GM12878 (cell line): ENCODE results near the gene LTA. TPM values are rescaled to one million over a fixed set of nuclear protein-coding genes. Genes with fewer than 3 reads are reported as not detected.
A peak's percentile ranks its signal among the peaks of the same experiment; 100 is the strongest.

Experiments used
- BACH1 ChIP-seq: fragments of 450-650 bp; IDR thresholded peaks from 2 replicates; pipeline ENCODE4 v1.6.1; 2017; ENCODE audit warnings: mild to moderate bottlenecking, borderline replicate concordance
- BCL3 ChIP-seq: IDR thresholded peaks from 2 replicates; pipeline ENCODE4 v1.6.1; 2011; ENCODE audit warnings: borderline replicate concordance, low read depth, mild to moderate bottlenecking, moderate library complexity, low read length; ENCODE audit not compliant: insufficient read depth, poor library complexity, severe bottlenecking
- BHLHE40 ChIP-seq, 2 experiments: fragments of 450-650 bp in 1 of 2; IDR thresholded peaks; 2 replicates each; pipeline ENCODE4 v1.6.1; 2011 to 2017; ENCODE audit warnings: low read depth in 2 of 2, borderline replicate concordance in 1 of 2, improper control_type of control experiment in 1 of 2, low read length in 1 of 2, mild to moderate bottlenecking in 1 of 2
- CBX5 ChIP-seq: sonication (generic); IDR thresholded peaks from 2 replicates; pipeline ENCODE4 v1.6.1; 2016; ENCODE audit warnings: low read depth, moderate library complexity, mild to moderate bottlenecking, inconsistent platforms
- DPF2 ChIP-seq: fragments of 450-650 bp; IDR thresholded peaks from 2 replicates; pipeline ENCODE4 v1.6.1; 2017; ENCODE audit warnings: mild to moderate bottlenecking
- E4F1 ChIP-seq: fragments of 450-650 bp; IDR thresholded peaks from 2 replicates; pipeline ENCODE4 v1.6.1; 2018; ENCODE audit warnings: borderline replicate concordance, mild to moderate bottlenecking; ENCODE audit not compliant: partially characterized antibody
- EP300 ChIP-seq, 2 experiments: fragments of 150-350 bp in 1 of 2; IDR thresholded peaks; 2 replicates each; pipeline ENCODE4 v1.6.1; 2011 to 2012; ENCODE audit warnings: low read depth in 2 of 2, low read length in 2 of 2, borderline replicate concordance in 1 of 2, improper control_type of control experiment in 1 of 2, inconsistent platforms in 1 of 2; ENCODE audit not compliant: control insufficient read depth in 1 of 2
- GATAD2B ChIP-seq: fragments of 450-650 bp; conservative IDR thresholded peaks from 2 replicates; pipeline ENCODE4 v1.6.1; 2017; ENCODE audit warnings: low read depth, mild to moderate bottlenecking, moderate library complexity
- HCFC1 ChIP-seq: fragments of 150-350 bp; IDR thresholded peaks from 2 replicates; pipeline ENCODE4 v1.6.1; 2014; ENCODE audit warnings: low read length
- IKZF1 ChIP-seq: fragments of 450-650 bp; conservative IDR thresholded peaks from 2 replicates; pipeline ENCODE4 v1.6.1; 2017; ENCODE audit warnings: antibody characterized with exemption, mild to moderate bottlenecking
- KAT2A ChIP-seq: conservative IDR thresholded peaks from 2 replicates; pipeline ENCODE4 v1.6.1; 2011; ENCODE audit warnings: low read depth, low read length; ENCODE audit not compliant: control insufficient read depth
- MEF2B ChIP-seq: fragments of 450-650 bp; IDR thresholded peaks from 2 replicates; pipeline ENCODE4 v1.6.1; 2018; ENCODE audit warnings: mild to moderate bottlenecking, moderate library complexity; ENCODE audit not compliant: partially characterized antibody, poor library complexity, severe bottlenecking
- MYC ChIP-seq: IDR thresholded peaks from 2 replicates; pipeline ENCODE4 v1.6.1; 2011; ENCODE audit warnings: mild to moderate bottlenecking, low read length, moderate library complexity, inconsistent platforms; ENCODE audit not compliant: insufficient read depth, insufficient replicate concordance, insufficient read length, severe bottlenecking
- NBN ChIP-seq: fragments of 450-650 bp; IDR thresholded peaks from 2 replicates; pipeline ENCODE4 v1.6.1; 2016
- NFIC ChIP-seq: IDR thresholded peaks from 2 replicates; pipeline ENCODE4 v1.6.1; 2012; ENCODE audit warnings: low read depth, mild to moderate bottlenecking, inconsistent platforms, low read length, moderate library complexity
- NKRF ChIP-seq: fragments of 450-650 bp; conservative IDR thresholded peaks from 2 replicates; pipeline ENCODE4 v1.6.1; 2017; ENCODE audit warnings: mild to moderate bottlenecking, moderate library complexity
- NR2C1 ChIP-seq: fragments of 450-650 bp; IDR thresholded peaks from 2 replicates; pipeline ENCODE4 v1.6.1; 2017; ENCODE audit warnings: antibody characterized with exemption, mild to moderate bottlenecking, moderate library complexity
- NR2F1 ChIP-seq: fragments of 450-650 bp; conservative IDR thresholded peaks from 2 replicates; pipeline ENCODE4 v1.6.1; 2017; ENCODE audit warnings: mild to moderate bottlenecking
- POLR2AphosphoS2 ChIP-seq: IDR thresholded peaks from 2 replicates; pipeline ENCODE4 v1.6.1; 2011; ENCODE audit warnings: low read depth, mild to moderate bottlenecking, low read length, improper control_type of control experiment, moderate library complexity
- YY1 ChIP-seq: IDR thresholded peaks from 2 replicates; pipeline ENCODE4 v1.6.1; 2011; ENCODE audit warnings: low read depth, mild to moderate bottlenecking, low read length
- ZNF207 ChIP-seq: fragments of 450-650 bp; IDR thresholded peaks from 2 replicates; pipeline ENCODE4 v1.6.1; 2014; ENCODE audit warnings: antibody characterized with exemption, mild to moderate bottlenecking, borderline replicate concordance
- ZNF217 ChIP-seq: fragments of 450-650 bp; IDR thresholded peaks from 2 replicates; pipeline ENCODE4 v1.6.1; 2017; ENCODE audit warnings: antibody characterized with exemption, mild to moderate bottlenecking
- ZNF24 ChIP-seq: fragments of 450-650 bp; IDR thresholded peaks from 2 replicates; pipeline ENCODE4 v1.6.1; 2017; ENCODE audit warnings: antibody characterized with exemption, mild to moderate bottlenecking
- polyA plus RNA-seq, 11 experiments: library from polyadenylated mRNA; depleted of rRNA in 4 of 11; unstranded in 6 of 11; stranded (reverse) in 5 of 11; fragments of >200 nt; fragmentation: Nextera tagmentation in 4 of 11; fragmentation: Illumina TruSeq in 1 of 11; extraction: Ambion mirVana in 4 of 11; extraction: Trizol in 1 of 11; gene quantifications; 1 replicate in 1 of 11; 2 replicates in 10 of 11; pipeline versions ENCODE4 v1.2.1 to v1.2.3, GENCODE V29; 2011 to 2016; ENCODE audit warnings: inconsistent platforms in 2 of 11, missing spikeins in 2 of 11, low read depth in 1 of 11
- total RNA-seq, 4 experiments: library from RNA; depleted of rRNA in 3 of 4; stranded (reverse); fragments of >200 nt in 3 of 4; fragmentation: Illumina TruSeq in 1 of 4; extraction: Trizol in 1 of 4; gene quantifications; 2 replicates each; pipeline versions ENCODE4 v1.2.1 to v1.2.3, GENCODE V29; 2013 to 2021
- TF ChIP-seq, protein P1 (sequence below): IDR thresholded peaks from 2 replicates; pipeline ENCODE4 v1.6.1; 2012; ENCODE audit warnings: low read depth, low read length, improper control_type of control experiment

Gene LTA
- total and polyA plus RNA-seq, 10 of the 15 experiments (the other 5 are each of a cell fraction or from before 2014, with no cell fraction given), result 27.5 to 100 (median 75.1) TPM

- TF ChIP-seq NKRF (peak; percentile 65; the same call in 1 of the 2 replicates), YY1 (peak; percentile 96), NBN (0 out of 2 replicates have a peak, but pooled peaks have one; percentile 34), NR2F1 (peak; percentile 55), NR2C1 (peak; percentile 49), EP300 (IDR thresholded peaks at IDR 0.05; ENCODE audit: borderline replicate concordance in 1 of 2, control insufficient read depth in 1 of 2, low read depth in 2 of 2, low read length in 2 of 2) (no peak), ZNF207 (0 out of 2 replicates have a peak, but pooled peaks have one; percentile 22), BCL3 (no peak), MYC (peak; percentile 84), NFIC (no peak), KAT2A (no peak), E4F1 (no peak), DPF2 (peak; percentile 37; the same call in 1 of the 2 replicates), POLR2AphosphoS2 (peak; percentile 47; the same call in 1 of the 2 replicates), HCFC1 (no peak), CBX5 (no peak), ZNF24 (0 out of 2 replicates have a peak, but pooled peaks have one; percentile 12), BHLHE40 (IDR thresholded peaks at IDR 0.05; ENCODE audit: borderline replicate concordance in 1 of 2, low read depth in 2 of 2, low read length in 1 of 2) (peak in 1 of 2 experiments; percentile 8; a peak in 1 of 4 replicates), GATAD2B (peak; percentile 53), MEF2B (peak; percentile 22), IKZF1 (no peak; the same call in 1 of the 2 replicates), ZNF217 (0 out of 2 replicates have a peak, but pooled peaks have one; percentile 21), BACH1 (peak; percentile 52)
- TF ChIP-seq, protein P1, sequence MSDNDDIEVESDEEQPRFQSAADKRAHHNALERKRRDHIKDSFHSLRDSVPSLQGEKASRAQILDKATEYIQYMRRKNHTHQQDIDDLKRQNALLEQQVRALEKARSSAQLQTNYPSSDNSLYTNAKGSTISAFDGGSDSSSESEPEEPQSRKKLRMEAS, result no peak; the same call in 1 of the 2 replicates
Measured at GRCh38 chr6:31620586-31621319, 48.7 kb downstream of the LTA start, which contains the start of gene PRRC2A (continued).
